Measurements from ENCODE around the gene PRKD2.

The PRKD2 gene

DNA sequence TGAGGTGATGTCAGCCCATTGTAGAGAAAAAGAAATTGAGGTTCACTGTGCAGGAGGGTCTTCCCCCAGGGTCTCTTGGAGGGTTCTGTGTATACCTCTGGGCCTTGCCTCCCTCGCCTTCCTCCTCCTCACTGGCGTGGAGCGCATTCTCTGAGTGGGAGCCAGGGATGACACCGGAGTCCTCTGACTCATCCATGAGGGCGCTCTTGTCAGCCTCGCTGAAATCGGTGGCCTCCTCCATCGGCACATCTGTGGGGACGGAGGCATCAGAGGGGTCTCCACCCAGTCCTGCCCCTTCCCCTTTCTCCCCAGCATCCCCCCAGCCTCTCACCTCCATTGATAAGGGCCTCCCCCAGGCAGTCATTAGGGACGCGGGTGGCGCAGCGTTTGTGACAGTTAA lies 16.2 kb downstream of the PRKD2 start:
- in situ Hi-C loops (cut with HindIII; ENCODE audit: low pct_unique_long_range_greater_than_20kb, low sequenced_read_pairs): no loop called here
- DNase-seq (ENCODE audit: low read depth in 1 of 2, low spot score in 1 of 2): no peak

DNA sequence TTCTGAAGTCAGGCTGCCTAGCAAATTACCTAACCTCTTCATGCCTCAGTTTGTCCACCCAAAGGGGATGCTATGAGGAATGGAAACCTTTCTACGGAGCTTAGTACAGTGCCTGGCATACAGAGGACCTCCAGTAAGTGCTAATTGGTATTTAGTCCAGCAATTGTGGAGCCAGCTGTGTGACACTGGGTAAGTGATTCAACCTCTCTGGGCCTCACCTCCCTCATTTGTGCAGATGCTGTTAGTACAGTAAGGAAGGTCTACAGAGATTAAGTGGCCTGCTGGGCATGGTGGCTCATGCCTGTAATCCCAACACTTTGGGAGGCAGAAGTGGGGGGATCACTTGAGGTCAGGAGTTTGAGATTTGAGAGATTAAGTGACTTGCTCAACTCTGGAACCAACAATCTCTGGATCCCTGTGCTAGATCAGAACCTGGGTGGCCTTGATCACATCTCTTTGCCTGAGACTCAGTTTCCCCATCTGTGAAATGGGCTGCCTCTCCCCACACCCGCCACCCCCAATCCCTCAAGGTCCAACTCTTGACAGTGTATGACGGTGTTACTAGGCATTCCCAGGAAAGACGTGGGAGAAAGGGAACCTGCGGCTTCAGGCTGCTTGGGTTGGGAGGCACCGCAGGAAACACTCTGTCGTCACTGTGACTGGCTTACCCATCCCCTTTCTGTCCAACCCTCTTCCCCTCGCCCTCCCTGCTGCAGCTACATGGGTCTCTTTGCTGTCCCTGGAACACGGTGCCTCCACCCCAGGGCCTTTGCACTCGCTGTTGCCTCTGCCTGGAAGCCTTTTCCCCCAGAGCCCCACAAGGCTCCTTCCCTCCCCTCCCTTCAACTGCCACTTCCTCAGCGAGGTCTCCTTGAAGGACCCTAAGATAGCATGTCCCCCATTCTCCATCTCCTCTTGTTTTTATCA lies 18.3 kb downstream of the PRKD2 start:
- no peak for TF ChIP-seq JUND (IDR thresholded peaks at IDR 0.05; ENCODE audit: low read depth)
- no peak for DNase-seq (ENCODE audit: low read depth in 1 of 2, low spot score in 1 of 2)
- in situ Hi-C loops (cut with HindIII; ENCODE audit: low pct_unique_long_range_greater_than_20kb, low sequenced_read_pairs): no loop called here

More for the DNA sequence above, 16.2 kb downstream of the PRKD2 start:
- TF ChIP-seq JUND (IDR thresholded peaks at IDR 0.05; ENCODE audit: low read depth): no peak

DNA sequence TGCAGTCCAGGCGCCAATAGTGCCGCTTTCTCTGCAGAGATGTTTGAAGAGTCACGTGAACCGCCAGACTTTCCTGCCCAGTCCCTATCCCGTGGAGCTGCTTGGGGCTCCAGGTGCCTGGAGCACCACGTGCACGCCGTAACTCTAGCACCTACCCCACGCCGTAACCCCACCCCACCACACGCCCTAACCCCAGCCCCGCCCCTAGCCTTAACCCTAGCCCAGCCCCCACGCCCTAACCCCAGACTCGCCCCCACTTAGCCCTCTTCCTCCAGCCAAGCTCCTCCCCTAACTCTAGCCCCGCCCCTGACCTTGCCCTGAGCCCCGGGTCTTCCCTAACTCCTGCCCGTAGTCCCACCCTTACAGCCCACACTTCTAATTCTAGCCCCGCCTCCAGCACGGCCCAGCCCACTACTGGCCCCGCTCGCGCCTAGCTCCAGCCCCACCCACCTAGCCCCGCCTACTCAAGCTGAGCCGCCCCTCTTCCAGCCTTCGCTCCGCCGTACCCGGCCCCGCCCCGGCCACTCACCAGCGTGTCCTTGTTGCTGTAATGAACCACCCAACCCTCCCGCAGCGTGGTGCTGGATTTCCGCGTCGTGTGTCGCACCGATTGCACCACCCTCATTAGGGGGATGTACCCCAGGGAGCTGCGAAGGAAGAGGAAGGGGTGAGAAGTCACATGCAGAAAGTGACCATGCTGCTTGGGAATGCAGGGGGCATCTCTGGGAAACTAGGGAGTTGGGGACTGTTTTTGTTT lies 19.5 kb downstream of the PRKD2 start:
- in situ Hi-C loops (cut with HindIII; ENCODE audit: low pct_unique_long_range_greater_than_20kb, low sequenced_read_pairs): no loop called here
- TF ChIP-seq JUND (IDR thresholded peaks at IDR 0.05; ENCODE audit: low read depth): no peak
- DNase-seq (ENCODE audit: low read depth in 1 of 2, low spot score in 1 of 2): no peak

DNA sequence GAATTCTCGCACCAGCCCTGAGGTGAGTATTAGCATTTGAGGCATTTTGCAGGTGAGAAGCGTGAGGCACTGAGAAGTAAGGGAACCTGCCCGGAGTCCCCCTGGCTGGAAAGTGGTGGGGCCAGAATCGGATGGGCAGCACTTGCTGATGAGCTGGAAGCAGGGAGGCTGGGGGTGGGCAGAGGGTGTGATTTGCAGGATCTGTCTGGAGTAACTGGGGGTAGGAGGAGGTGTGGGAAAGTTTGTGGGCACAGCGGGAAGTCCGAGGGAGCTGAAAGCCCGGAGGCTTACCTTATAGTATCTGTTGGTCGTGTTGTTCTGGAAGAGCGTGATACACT lies 20.1 kb downstream of the PRKD2 start:
- DNase-seq (ENCODE audit: low read depth in 1 of 2, low spot score in 1 of 2): no peak
- TF ChIP-seq JUND (IDR thresholded peaks at IDR 0.05; ENCODE audit: low read depth): no peak
- in situ Hi-C loops (cut with HindIII; ENCODE audit: low pct_unique_long_range_greater_than_20kb, low sequenced_read_pairs): no loop called here

DNA sequence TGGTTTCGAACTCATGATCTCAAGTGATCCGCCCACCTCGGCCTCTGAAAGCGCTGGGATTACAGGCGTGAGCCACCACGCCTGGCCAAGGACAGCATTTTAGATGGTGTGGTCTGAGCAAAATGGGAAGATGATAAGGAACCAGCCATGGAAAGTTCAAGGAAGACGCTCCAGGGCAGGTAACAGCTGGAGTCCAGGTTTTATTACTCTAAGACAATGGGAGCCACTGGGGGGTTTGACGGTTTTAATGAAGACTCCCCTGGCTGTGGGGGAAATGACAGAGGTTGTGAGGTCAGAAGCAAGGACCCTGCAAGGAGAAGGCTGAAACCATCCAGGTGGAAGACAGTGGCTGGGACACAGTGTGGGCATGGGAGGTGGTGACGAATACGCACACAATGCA lies 20.9 kb downstream of the PRKD2 start:
- DNase-seq (ENCODE audit: low read depth in 1 of 2, low spot score in 1 of 2): no peak
- in situ Hi-C loops (cut with HindIII; ENCODE audit: low pct_unique_long_range_greater_than_20kb, low sequenced_read_pairs): no loop called here
- no peak for TF ChIP-seq JUND (IDR thresholded peaks at IDR 0.05; ENCODE audit: low read depth)

DNA sequence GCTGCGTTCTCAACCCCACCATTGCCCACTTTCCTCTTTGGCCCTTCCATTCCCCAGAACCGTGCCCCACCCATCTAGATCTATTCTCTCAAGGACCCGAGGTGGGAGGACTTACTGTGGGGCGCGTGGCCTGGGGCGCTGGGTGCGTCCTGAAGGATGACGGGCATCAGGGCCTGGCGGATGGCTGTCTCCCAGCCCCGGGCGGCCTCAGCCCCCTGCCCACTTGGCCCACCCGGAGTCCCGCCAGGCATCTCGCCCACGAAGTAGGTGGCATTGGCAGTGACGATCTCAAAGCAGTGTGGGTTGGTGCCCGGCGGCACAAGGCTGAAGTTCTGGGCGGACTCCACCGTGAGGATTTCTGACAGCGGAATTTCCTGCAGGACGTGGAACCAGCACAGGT lies 23.2 kb downstream of the PRKD2 start:
- DNase-seq (ENCODE audit: low read depth in 1 of 2, low spot score in 1 of 2): no peak
- TF ChIP-seq JUND (IDR thresholded peaks at IDR 0.05; ENCODE audit: low read depth): no peak
- in situ Hi-C loops (cut with HindIII; ENCODE audit: low pct_unique_long_range_greater_than_20kb, low sequenced_read_pairs): no loop called here

DNA sequence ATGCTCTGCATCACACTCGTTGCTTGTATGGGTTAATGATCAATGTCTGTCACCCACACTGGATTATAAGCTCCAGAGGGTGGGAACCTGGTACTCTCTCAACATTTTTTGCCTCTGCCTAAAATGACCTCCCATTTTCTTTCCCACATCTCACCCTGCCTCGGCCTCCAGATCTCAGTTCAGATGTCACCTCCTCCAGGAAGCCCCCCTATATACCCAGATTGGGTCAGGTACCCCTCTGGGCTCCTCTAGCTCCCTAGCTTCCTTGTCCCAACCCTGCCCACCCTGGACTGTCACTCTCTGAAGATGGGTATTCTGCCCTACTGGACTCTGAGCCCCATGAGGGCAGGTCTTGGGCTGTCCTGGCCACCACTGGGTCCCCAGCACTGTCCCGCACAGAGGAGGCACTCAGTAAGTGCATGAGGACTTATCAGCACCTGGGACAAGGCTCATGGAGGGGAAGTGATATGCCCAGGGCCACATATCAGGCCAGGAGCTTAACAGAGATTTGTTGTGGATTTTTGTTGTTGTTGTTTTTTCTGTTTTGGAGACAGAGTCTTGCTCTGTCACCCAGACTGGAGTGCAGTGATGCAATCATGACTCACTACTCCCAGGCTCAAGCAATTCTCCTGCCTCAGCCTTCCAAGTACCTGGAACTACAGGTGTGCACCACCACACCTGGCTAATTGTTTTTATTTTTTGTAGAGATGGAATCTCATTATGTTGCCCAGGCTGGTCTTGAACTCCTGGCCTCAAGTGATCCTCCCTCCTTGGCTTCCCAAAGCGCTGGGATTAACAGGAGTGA lies 23.8 kb downstream of the PRKD2 start:
- no peak for TF ChIP-seq JUND (IDR thresholded peaks at IDR 0.05; ENCODE audit: low read depth)
- in situ Hi-C loops (cut with HindIII; ENCODE audit: low pct_unique_long_range_greater_than_20kb, low sequenced_read_pairs): no loop called here
- DNase-seq (ENCODE audit: low read depth in 1 of 2, low spot score in 1 of 2): no peak

DNA sequence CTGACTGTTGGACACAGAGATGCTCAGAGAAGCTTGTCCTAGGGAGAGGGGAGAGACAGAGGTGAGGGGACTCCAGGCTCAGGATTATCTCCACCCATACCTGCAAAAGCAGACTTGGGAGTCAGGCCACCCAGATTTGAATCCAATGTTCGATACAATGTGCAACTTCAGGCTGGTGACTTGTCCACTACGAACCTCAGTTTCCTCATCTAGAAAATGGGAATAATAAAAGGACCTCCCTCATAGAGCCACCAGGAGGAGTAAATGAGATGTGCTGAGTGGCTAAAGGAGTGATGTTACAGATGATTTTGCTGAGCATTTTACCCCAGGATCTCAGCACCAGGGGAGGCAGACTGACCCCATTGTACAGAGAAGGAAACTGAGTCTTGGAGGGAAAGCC lies 25.0 kb downstream of the PRKD2 start:
- no peak for TF ChIP-seq JUND (IDR thresholded peaks at IDR 0.05; ENCODE audit: low read depth)
- in situ Hi-C loops (cut with HindIII; ENCODE audit: low pct_unique_long_range_greater_than_20kb, low sequenced_read_pairs): no loop called here
- no peak for DNase-seq (ENCODE audit: low read depth in 1 of 2, low spot score in 1 of 2)

DNA sequence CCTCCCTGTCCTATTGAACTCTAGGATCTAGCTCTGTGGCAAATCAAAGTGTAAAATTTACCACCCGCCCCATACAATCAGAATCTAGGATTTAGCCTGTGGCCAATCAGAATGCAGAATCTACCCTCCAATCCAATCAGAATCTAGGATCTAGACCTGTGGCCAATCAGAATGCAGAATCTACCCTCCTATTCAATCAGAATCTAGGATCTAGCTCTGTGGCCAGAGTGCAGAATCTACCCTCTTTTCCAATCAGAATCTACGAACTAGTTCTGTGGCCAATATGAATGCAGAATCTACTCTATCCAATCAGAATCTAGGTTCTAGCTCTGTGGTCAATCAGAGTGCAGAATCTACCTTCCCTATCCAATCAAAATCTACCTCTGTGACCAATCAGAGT lies 25.8 kb downstream of the PRKD2 start:
- DNase-seq (ENCODE audit: low read depth in 1 of 2, low spot score in 1 of 2): no peak
- TF ChIP-seq JUND (IDR thresholded peaks at IDR 0.05; ENCODE audit: low read depth): no peak
- in situ Hi-C loops (cut with HindIII; ENCODE audit: low pct_unique_long_range_greater_than_20kb, low sequenced_read_pairs): no loop called here

DNA sequence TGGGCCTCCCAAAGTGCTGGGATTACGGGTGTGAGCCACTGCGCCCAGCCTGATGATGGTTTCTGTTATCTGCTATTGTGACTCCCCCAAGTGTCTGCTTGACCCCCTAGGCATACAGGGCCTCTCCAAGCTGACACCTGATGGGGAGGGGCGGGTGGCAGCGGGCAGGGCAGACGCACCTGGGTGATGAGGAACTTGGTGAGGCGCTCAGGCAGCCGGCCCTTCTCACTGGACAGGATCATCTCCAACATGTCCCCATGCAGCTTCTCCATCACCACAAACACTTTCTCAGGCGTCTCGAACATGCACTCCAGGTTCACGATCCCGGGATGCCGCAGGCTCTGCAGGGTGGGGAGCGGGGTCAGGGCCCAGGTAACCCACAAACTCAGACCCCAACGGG lies 27.6 kb downstream of the PRKD2 start:
- no peak for TF ChIP-seq JUND (IDR thresholded peaks at IDR 0.05; ENCODE audit: low read depth)
- in situ Hi-C loops (cut with HindIII; ENCODE audit: low pct_unique_long_range_greater_than_20kb, low sequenced_read_pairs): no loop called here
- DNase-seq (ENCODE audit: low read depth in 1 of 2, low spot score in 1 of 2): no peak

DNA sequence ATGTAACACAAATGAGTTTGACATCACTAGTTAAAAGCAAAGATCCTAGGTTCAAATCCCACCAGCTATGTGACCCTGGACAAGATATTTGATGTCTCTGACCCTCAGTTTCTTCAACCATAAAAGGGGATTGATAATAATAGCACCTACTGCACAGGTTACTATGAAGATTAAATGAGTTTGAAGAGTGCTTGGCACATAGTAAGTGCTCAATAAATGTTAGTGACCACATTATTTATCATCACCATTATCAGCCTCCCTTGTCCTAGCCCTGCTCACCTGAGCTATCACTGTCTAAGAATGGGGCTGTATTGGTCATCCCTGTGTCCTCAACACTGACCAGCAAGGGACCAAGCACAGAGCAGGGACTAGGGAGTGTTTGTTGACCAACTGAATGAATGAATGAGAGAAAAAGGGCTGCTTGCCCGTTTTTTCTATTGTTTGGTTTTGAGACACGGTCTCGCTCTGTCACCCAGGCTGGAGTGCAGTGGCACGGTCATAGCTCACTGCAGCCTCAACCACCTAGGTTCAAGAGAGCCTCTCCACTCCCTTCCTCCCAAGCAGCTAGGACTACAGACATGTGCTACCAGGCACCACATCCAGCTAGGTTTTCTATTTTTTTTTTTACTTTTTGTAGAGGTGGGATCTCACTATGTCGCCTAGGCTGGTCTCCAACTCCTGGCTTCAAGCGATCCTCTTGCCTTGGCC lies 29.3 kb downstream of the PRKD2 start:
- no peak for DNase-seq (ENCODE audit: low read depth in 1 of 2, low spot score in 1 of 2)
- in situ Hi-C loops (cut with HindIII; ENCODE audit: low pct_unique_long_range_greater_than_20kb, low sequenced_read_pairs): no loop called here
- no peak for TF ChIP-seq JUND (IDR thresholded peaks at IDR 0.05; ENCODE audit: low read depth)

DNA sequence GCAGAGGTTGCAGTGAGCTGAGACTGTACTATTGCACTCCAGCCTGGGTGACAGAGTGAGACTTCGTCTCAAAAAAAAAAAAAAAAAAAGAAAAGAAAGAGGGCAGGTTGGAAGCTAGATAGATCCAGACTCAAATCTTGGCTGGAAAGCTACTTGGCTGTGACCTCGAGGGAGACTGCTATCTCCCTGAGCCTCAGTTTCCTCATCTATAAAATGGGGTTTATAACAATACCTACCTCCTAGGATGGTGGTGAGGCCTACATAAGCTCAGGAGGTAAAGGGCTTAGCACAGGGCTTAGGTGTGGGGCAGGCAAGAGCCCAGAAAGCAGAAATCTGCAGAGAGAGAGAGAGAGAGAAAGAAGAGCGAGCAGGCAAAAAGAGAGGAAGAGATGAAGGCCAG lies 31.7 kb downstream of the PRKD2 start:
- in situ Hi-C loops (cut with HindIII; ENCODE audit: low pct_unique_long_range_greater_than_20kb, low sequenced_read_pairs): no loop called here
- no peak for DNase-seq (ENCODE audit: low read depth in 1 of 2, low spot score in 1 of 2)
- TF ChIP-seq JUND (IDR thresholded peaks at IDR 0.05; ENCODE audit: low read depth): no peak

Data from T47D (cell line).